Sigmoid colon (tissue), 4 donors: ENCODE measurements around the gene ODAM.

Experiments used
- POLR2A ChIP-seq, 2 donors: fragments of 450-650 bp; IDR thresholded peaks; one replicate each; pipeline ENCODE4 v1.6.1; 2016; ENCODE audit warnings: antibody characterized with exemption in 2 of 2, mild to moderate bottlenecking in 2 of 2, moderate library complexity in 2 of 2
- POLR2AphosphoS5 ChIP-seq, 4 donors: sonication (generic); formaldehyde crosslinking; IDR thresholded peaks; one replicate each; pipeline ENCODE4 v1.6.1; 2017; ENCODE audit warnings: antibody characterized with exemption in 4 of 4
- TF ChIP-seq, protein P1 (sequence below), 4 experiments: fragments of 450-650 bp in 3 of 4; fragments of 200-600 bp in 1 of 4; IDR thresholded peaks; one replicate each; pipeline ENCODE4 v1.5.1; 2016 to 2019; ENCODE audit warnings: antibody characterized with exemption in 4 of 4, mild to moderate bottlenecking in 3 of 4, moderate library complexity in 2 of 4

DNA sequence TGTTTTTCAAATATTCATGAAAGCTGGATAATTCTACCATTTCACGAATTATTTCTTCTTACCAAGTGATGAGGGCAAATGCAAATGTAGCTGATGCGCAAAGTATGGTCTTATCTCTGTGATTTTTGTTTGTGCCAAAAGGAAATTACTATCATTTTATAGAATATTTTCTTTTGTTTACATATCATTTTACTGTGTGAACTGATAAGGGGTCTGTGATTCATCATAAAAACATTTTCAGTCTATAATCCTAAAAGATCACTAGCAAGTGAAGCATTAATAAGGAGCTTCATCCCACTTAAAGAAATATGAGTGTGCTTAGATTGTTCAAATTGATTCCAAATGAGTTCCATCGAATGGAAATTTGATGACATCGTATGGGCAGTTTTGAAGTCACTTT, 47.6 kb downstream of the ODAM start:
- TF ChIP-seq POLR2A (IDR thresholded peaks at IDR 0.05) (no peak), POLR2AphosphoS5 (IDR thresholded peaks at IDR 0.05) (no peak)
- TF ChIP-seq, protein P1, sequence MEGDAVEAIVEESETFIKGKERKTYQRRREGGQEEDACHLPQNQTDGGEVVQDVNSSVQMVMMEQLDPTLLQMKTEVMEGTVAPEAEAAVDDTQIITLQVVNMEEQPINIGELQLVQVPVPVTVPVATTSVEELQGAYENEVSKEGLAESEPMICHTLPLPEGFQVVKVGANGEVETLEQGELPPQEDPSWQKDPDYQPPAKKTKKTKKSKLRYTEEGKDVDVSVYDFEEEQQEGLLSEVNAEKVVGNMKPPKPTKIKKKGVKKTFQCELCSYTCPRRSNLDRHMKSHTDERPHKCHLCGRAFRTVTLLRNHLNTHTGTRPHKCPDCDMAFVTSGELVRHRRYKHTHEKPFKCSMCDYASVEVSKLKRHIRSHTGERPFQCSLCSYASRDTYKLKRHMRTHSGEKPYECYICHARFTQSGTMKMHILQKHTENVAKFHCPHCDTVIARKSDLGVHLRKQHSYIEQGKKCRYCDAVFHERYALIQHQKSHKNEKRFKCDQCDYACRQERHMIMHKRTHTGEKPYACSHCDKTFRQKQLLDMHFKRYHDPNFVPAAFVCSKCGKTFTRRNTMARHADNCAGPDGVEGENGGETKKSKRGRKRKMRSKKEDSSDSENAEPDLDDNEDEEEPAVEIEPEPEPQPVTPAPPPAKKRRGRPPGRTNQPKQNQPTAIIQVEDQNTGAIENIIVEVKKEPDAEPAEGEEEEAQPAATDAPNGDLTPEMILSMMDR (IDR thresholded peaks at IDR 0.05) = no peak
